ENCODE measurements around the gene IGFLR1. TPM values are rescaled to one million over a fixed set of nuclear protein-coding genes. Genes with fewer than 3 reads are reported as not detected.

Gene IGFLR1
- total and polyA plus RNA-seq, 9 of the 15 experiments (the other 6 are each of a cell fraction or from before 2014, with no cell fraction given) = 1.0 to 14.3 (median 4.6) TPM

- TF ChIP-seq, protein P1, sequence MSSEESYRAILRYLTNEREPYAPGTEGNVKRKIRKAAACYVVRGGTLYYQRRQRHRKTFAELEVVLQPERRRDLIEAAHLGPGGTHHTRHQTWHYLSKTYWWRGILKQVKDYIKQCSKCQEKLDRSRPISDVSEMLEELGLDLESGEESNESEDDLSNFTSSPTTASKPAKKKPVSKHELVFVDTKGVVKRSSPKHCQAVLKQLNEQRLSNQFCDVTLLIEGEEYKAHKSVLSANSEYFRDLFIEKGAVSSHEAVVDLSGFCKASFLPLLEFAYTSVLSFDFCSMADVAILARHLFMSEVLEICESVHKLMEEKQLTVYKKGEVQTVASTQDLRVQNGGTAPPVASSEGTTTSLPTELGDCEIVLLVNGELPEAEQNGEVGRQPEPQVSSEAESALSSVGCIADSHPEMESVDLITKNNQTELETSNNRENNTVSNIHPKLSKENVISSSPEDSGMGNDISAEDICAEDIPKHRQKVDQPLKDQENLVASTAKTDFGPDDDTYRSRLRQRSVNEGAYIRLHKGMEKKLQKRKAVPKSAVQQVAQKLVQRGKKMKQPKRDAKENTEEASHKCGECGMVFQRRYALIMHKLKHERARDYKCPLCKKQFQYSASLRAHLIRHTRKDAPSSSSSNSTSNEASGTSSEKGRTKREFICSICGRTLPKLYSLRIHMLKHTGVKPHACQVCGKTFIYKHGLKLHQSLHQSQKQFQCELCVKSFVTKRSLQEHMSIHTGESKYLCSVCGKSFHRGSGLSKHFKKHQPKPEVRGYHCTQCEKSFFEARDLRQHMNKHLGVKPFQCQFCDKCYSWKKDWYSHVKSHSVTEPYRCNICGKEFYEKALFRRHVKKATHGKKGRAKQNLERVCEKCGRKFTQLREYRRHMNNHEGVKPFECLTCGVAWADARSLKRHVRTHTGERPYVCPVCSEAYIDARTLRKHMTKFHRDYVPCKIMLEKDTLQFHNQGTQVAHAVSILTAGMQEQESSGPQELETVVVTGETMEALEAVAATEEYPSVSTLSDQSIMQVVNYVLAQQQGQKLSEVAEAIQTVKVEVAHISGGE (CRISPR knock-in tag; IDR thresholded peaks at IDR 0.05) = peak in 1 of 3 experiments; percentile 71; a peak in 1 of 6 replicates
- TF ChIP-seq ZNF785 (CRISPR knock-in tag; IDR thresholded peaks at IDR 0.05) = no peak
- TF ChIP-seq, protein P2, sequence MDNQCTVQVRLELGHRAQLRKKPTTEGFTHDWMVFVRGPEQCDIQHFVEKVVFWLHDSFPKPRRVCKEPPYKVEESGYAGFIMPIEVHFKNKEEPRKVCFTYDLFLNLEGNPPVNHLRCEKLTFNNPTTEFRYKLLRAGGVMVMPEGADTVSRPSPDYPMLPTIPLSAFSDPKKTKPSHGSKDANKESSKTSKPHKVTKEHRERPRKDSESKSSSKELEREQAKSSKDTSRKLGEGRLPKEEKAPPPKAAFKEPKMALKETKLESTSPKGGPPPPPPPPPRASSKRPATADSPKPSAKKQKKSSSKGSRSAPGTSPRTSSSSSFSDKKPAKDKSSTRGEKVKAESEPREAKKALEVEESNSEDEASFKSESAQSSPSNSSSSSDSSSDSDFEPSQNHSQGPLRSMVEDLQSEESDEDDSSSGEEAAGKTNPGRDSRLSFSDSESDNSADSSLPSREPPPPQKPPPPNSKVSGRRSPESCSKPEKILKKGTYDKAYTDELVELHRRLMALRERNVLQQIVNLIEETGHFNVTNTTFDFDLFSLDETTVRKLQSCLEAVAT (IDR thresholded peaks at IDR 0.05) = no peak; a peak in 1 of 4 replicates
- TF ChIP-seq, protein P3, sequence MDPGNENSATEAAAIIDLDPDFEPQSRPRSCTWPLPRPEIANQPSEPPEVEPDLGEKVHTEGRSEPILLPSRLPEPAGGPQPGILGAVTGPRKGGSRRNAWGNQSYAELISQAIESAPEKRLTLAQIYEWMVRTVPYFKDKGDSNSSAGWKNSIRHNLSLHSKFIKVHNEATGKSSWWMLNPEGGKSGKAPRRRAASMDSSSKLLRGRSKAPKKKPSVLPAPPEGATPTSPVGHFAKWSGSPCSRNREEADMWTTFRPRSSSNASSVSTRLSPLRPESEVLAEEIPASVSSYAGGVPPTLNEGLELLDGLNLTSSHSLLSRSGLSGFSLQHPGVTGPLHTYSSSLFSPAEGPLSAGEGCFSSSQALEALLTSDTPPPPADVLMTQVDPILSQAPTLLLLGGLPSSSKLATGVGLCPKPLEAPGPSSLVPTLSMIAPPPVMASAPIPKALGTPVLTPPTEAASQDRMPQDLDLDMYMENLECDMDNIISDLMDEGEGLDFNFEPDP (CRISPR knock-in tag; IDR thresholded peaks at IDR 0.05) = no peak
- TF ChIP-seq, protein P4, sequence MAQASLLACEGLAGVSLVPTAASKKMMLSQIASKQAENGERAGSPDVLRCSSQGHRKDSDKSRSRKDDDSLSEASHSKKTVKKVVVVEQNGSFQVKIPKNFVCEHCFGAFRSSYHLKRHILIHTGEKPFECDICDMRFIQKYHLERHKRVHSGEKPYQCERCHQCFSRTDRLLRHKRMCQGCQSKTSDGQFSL (CRISPR knock-in tag; IDR thresholded peaks at IDR 0.05) = 0 out of 2 replicates have a peak, but pooled peaks have one; percentile 57
- TF ChIP-seq, protein P4 (tag; IDR thresholded peaks at IDR 0.05) = no peak; a peak in 1 of 4 replicates
- TF ChIP-seq SRSF9 (IDR thresholded peaks at IDR 0.05; ENCODE audit: borderline replicate concordance, low read depth, low read length) = no peak
- TF ChIP-seq ZNF24 (IDR thresholded peaks at IDR 0.05) = 0 out of 2 replicates have a peak, but pooled peaks have one; percentile 17
- TF ChIP-seq HMGN3 (IDR thresholded peaks at IDR 0.05; ENCODE audit: borderline replicate concordance, extremely low read depth, insufficient read length, low read depth, low read length) = peak; percentile 49
- TF ChIP-seq TCF7L2 (IDR thresholded peaks at IDR 0.05; ENCODE audit: low read depth, low read length) = no peak
- no peak for TF ChIP-seq TCF7 (IDR thresholded peaks at IDR 0.05; ENCODE audit: borderline replicate concordance)
- 0 out of 2 replicates have a peak, but pooled peaks have one; percentile 16 for TF ChIP-seq RFX7 (CRISPR knock-in tag; IDR thresholded peaks at IDR 0.05)
- TF ChIP-seq POLR2A (conservative IDR thresholded peaks at IDR 0.05) = peak; percentile 87
- peak; percentile 89 for TF ChIP-seq POLR2G (IDR thresholded peaks at IDR 0.05; ENCODE audit: low read depth, low read length)
- no peak for TF ChIP-seq ZFPM2 (CRISPR knock-in tag; IDR thresholded peaks at IDR 0.05)
- TF ChIP-seq, protein P5, sequence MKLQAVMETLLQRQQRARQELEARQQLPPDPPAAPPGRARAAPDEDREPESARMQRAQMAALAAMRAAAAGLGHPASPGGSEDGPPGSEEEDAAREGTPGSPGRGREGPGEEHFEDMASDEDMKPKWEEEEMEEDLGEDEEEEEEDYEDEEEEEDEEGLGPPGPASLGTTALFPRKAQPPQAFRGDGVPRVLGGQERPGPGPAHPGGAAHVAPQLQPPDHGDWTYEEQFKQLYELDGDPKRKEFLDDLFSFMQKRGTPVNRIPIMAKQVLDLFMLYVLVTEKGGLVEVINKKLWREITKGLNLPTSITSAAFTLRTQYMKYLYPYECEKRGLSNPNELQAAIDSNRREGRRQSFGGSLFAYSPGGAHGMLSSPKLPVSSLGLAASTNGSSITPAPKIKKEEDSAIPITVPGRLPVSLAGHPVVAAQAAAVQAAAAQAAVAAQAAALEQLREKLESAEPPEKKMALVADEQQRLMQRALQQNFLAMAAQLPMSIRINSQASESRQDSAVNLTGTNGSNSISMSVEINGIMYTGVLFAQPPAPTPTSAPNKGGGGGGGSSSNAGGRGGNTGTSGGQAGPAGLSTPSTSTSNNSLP (IDR thresholded peaks at IDR 0.05; ENCODE audit: borderline replicate concordance, low read depth, low read length) = no peak
- TF ChIP-seq, protein P6, sequence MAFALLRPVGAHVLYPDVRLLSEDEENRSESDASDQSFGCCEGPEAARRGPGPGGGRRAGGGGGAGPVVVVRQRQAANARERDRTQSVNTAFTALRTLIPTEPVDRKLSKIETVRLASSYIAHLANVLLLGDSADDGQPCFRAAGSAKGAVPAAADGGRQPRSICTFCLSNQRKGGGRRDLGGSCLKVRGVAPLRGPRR (CRISPR knock-in tag; IDR thresholded peaks at IDR 0.05) = no peak
Measured at GRCh38 chr19:35740423-35741202, 1.6 kb downstream of the IGFLR1 start (continued).
